WTC11 (cell line): Measurements from ENCODE around the gene PRR30. TPM values are rescaled to one million over a fixed set of nuclear protein-coding genes. Genes with fewer than 3 reads are reported as not detected.

Experiments used
- ATAC-seq: fragments of 200-7000 bp; cut with Tn5 transposase; 2 replicates; pipeline ENCODE4 v1.10.0; 2021; ENCODE audit warnings: mild to moderate bottlenecking, moderate library complexity
- CTCF ChIA-PET: fragments of 300-600 bp; sonication (Branson Sonifier 250); formaldehyde crosslinking; loops from one replicate; lab custom pipeline; 2021; ENCODE audit warnings: antibody characterized with exemption; lab: Charles Lee
- POLR2A ChIA-PET: fragments of 350-600 bp; sonication (Branson Sonifier 250); formaldehyde crosslinking; loops from one replicate; lab custom pipeline; 2021; ENCODE audit warnings: antibody characterized with exemption; lab: Charles Lee
- DNase-seq: peaks from one replicate; pipeline ENCODE4 v3.0.0; 2021; ENCODE audit warnings: low spot score
- H3K27ac Mint-ChIP-seq: 2 replicates; pipeline ENCODE4 v1.8.0; 2021; ENCODE audit warnings: mixed read lengths
- H3K27me3 Mint-ChIP-seq: 2 replicates; pipeline ENCODE4 v1.8.0; 2021; ENCODE audit warnings: low read depth, mild to moderate bottlenecking, moderate library complexity, mixed read lengths
- H3K36me3 Mint-ChIP-seq: 2 replicates; pipeline ENCODE4 v1.8.0; 2021; ENCODE audit warnings: mixed read lengths
- H3K4me1 Mint-ChIP-seq: 2 replicates; pipeline ENCODE4 v1.8.0; 2022; ENCODE audit warnings: mixed read lengths
- H3K4me3 Mint-ChIP-seq: 2 replicates; pipeline ENCODE4 v1.8.0; 2021; ENCODE audit warnings: mild to moderate bottlenecking, moderate library complexity, mixed read lengths
- H3K9me3 Mint-ChIP-seq: 2 replicates; pipeline ENCODE4 v1.8.0; 2021; ENCODE audit warnings: mixed read lengths
- ELF4 ChIP-seq: sonication (generic); formaldehyde crosslinking; IDR thresholded peaks from 2 replicates; pipeline ENCODE4 v1.8.1; 2022; ENCODE audit warnings: low read depth, mild to moderate bottlenecking, moderate library complexity, missing genetic modification reagents
- FOXK1 ChIP-seq: sonication (generic); formaldehyde crosslinking; IDR thresholded peaks from 2 replicates; pipeline ENCODE4 v1.8.0; 2022; ENCODE audit warnings: mild to moderate bottlenecking, moderate library complexity, missing genetic modification reagents
- GABPB1 ChIP-seq: sonication (generic); formaldehyde crosslinking; IDR thresholded peaks from 2 replicates; pipeline ENCODE4 v1.8.1; 2023; ENCODE audit warnings: mild to moderate bottlenecking, missing genetic modification reagents
- GRHL2 ChIP-seq: fragments of 250-450 bp; sonication (Bioruptor Pico); IDR thresholded peaks from 2 replicates; pipeline ENCODE4 v1.8.0; 2022; ENCODE audit warnings: mild to moderate bottlenecking, moderate library complexity; ENCODE audit not compliant: insufficient replicate concordance, severe bottlenecking
- JAZF1 ChIP-seq: fragments of 250-450 bp; sonication (Bioruptor Pico); IDR thresholded peaks from 2 replicates; pipeline ENCODE4 v1.9.0; 2021; ENCODE audit warnings: moderate library complexity, mild to moderate bottlenecking, inconsistent platforms
- JUN ChIP-seq: sonication (generic); formaldehyde crosslinking; IDR thresholded peaks from 2 replicates; pipeline ENCODE4 v1.8.0; 2023; ENCODE audit warnings: mild to moderate bottlenecking, missing genetic modification reagents
- KAT7 ChIP-seq: sonication (generic); formaldehyde crosslinking; IDR thresholded peaks from 2 replicates; pipeline ENCODE4 v1.8.1; 2023; ENCODE audit warnings: missing genetic modification reagents, mild to moderate bottlenecking, borderline replicate concordance
- MYBL2 ChIP-seq: sonication (generic); formaldehyde crosslinking; IDR thresholded peaks from 2 replicates; pipeline ENCODE4 v1.8.1; 2023; ENCODE audit warnings: mild to moderate bottlenecking, moderate library complexity, missing genetic modification reagents
- NFATC4 ChIP-seq: fragments of 250-450 bp; sonication (Bioruptor Pico); IDR thresholded peaks from 2 replicates; pipeline ENCODE4 v1.9.0; 2021; ENCODE audit warnings: mild to moderate bottlenecking
- NR1H2 ChIP-seq: sonication (generic); formaldehyde crosslinking; IDR thresholded peaks from 2 replicates; pipeline ENCODE4 v1.9.0; 2021; ENCODE audit warnings: mild to moderate bottlenecking, moderate library complexity, missing genetic modification reagents
- RORB ChIP-seq: fragments of 250-450 bp; sonication (Bioruptor Pico); IDR thresholded peaks from 2 replicates; pipeline ENCODE4 v1.9.0; 2021; ENCODE audit warnings: mild to moderate bottlenecking
- TEAD1 ChIP-seq: sonication (generic); formaldehyde crosslinking; IDR thresholded peaks from 2 replicates; pipeline ENCODE4 v1.8.0; 2022; ENCODE audit warnings: mild to moderate bottlenecking, missing genetic modification reagents
- ZNF232 ChIP-seq: sonication (generic); formaldehyde crosslinking; IDR thresholded peaks from 2 replicates; pipeline ENCODE4 v1.8.0; 2022; ENCODE audit warnings: mild to moderate bottlenecking, missing genetic modification reagents
- total RNA-seq: library from RNA; stranded (reverse); gene quantifications from 3 replicates; pipeline ENCODE4 v1.2.3, GENCODE V29; 2021
- TF ChIP-seq, protein P1 (sequence below): sonication (generic); formaldehyde crosslinking; IDR thresholded peaks from 2 replicates; pipeline ENCODE4 v1.8.0; 2023; ENCODE audit warnings: mild to moderate bottlenecking, missing genetic modification reagents
- TF ChIP-seq, protein P2 (sequence below): fragments of 250-450 bp; sonication (Bioruptor Pico); IDR thresholded peaks from 2 replicates; pipeline ENCODE4 v1.9.0; 2021; ENCODE audit warnings: mild to moderate bottlenecking, borderline replicate concordance
- TF ChIP-seq, protein P3 (sequence below): fragments of 250-450 bp; sonication (Bioruptor Pico); IDR thresholded peaks from 2 replicates; pipeline ENCODE4 v2.1.2; 2022; ENCODE audit warnings: mild to moderate bottlenecking, moderate library complexity
- TF ChIP-seq, protein P4 (sequence below): sonication (generic); formaldehyde crosslinking; IDR thresholded peaks from 2 replicates; pipeline ENCODE4 v1.8.1; 2023; ENCODE audit warnings: mild to moderate bottlenecking, missing genetic modification reagents, moderate library complexity
- TF ChIP-seq, protein P5 (sequence below): fragments of 250-450 bp; sonication (Bioruptor Pico); IDR thresholded peaks from 2 replicates; pipeline ENCODE4 v1.9.0; 2021; ENCODE audit warnings: mild to moderate bottlenecking
- TF ChIP-seq, protein P6 (sequence below): sonication (generic); formaldehyde crosslinking; IDR thresholded peaks from 2 replicates; pipeline ENCODE4 v1.8.0; 2022; ENCODE audit warnings: missing genetic modification reagents

The PRR30 gene
- total RNA-seq, 1 experiment from 2014 or later = not detected

DNA sequence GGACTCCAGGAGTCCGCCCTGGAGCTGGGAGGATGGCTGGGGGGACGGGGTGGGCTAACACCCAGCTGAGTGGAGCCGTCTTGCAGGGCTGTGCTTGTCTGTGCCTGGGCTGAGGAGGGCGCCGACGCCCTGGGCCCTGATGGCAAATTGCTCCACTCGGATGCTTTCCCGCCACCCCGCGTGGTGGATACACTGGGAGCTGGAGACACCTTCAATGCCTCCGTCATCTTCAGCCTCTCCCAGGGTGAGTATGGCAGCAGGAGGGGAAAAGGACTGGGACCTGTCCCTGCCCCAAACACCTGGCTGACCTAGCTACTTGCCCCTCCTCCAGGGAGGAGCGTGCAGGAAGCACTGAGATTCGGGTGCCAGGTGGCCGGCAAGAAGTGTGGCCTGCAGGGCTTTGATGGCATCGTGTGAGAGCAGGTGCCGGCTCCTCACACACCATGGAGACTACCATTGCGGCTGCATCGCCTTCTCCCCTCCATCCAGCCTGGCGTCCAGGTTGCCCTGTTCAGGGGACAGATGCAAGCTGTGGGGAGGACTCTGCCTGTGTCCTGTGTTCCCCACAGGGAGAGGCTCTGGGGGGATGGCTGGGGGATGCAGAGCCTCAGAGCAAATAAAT, 39.8 kb downstream of the PRR30 start:
- POLR2A ChIA-PET = no interaction called here
- no peaks in the 10 kb centered on the region for H3K27me3 Mint-ChIP-seq
- TF ChIP-seq, protein P1, sequence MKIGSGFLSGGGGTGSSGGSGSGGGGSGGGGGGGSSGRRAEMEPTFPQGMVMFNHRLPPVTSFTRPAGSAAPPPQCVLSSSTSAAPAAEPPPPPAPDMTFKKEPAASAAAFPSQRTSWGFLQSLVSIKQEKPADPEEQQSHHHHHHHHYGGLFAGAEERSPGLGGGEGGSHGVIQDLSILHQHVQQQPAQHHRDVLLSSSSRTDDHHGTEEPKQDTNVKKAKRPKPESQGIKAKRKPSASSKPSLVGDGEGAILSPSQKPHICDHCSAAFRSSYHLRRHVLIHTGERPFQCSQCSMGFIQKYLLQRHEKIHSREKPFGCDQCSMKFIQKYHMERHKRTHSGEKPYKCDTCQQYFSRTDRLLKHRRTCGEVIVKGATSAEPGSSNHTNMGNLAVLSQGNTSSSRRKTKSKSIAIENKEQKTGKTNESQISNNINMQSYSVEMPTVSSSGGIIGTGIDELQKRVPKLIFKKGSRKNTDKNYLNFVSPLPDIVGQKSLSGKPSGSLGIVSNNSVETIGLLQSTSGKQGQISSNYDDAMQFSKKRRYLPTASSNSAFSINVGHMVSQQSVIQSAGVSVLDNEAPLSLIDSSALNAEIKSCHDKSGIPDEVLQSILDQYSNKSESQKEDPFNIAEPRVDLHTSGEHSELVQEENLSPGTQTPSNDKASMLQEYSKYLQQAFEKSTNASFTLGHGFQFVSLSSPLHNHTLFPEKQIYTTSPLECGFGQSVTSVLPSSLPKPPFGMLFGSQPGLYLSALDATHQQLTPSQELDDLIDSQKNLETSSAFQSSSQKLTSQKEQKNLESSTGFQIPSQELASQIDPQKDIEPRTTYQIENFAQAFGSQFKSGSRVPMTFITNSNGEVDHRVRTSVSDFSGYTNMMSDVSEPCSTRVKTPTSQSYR (CRISPR knock-in tag) = no peak
- peaks cover 6% of the 10 kb centered on the region for H3K4me1 Mint-ChIP-seq
- H3K4me3 Mint-ChIP-seq = no peak overlapping the region
- no peaks in the 10 kb centered on the region for H3K36me3 Mint-ChIP-seq
- no peak overlapping the region for H3K27ac Mint-ChIP-seq
- ATAC-seq (no peak), DNase-seq (no peak)
- no peaks in the 10 kb centered on the region for H3K9me3 Mint-ChIP-seq
- CTCF ChIA-PET = interaction anchor here (0.9 to 3.9 kb wide), 8 partner anchors 12 to 203 kb away, joined by 3 to 39 read pairs (median 12); partner anchors contain the start of genes ABHD1, KHK, PREB and TRIM54

DNA sequence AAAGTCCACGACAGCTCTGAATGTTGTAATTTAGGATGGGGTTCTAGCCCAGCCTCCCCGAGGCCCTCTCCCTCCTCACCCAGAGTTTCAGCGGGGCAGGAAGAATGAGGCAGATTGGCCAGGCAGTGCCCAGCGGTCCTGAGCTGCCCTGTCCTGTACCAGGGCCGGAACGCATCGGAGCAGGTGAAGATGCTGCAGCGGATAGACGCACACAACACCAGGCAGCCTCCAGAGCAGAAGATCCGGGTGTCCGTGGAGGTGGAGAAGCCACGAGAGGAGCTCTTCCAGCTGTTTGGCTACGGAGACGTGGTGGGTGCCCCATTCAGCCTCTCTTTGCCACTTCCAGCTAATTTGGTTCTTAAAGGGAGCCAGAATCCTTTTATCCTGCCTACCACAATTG, 41.9 kb downstream of the PRR30 start:
- ChIA-PET POLR2A (no interaction called here), CTCF (interaction anchor here (1.0 to 3.1 kb wide), 4 partner anchors 37 to 206 kb away, joined by 3 to 22 read pairs (median 12); partner anchors contain the start of gene PREB)
- no peak for DNase-seq
- no peak overlapping the region for H3K4me3 Mint-ChIP-seq
- H3K27me3 Mint-ChIP-seq = no peaks in the 10 kb centered on the region
- no peak overlapping the region for H3K27ac Mint-ChIP-seq
- no peaks in the 10 kb centered on the region for H3K9me3 Mint-ChIP-seq
- peaks cover 6% of the 10 kb centered on the region for H3K4me1 Mint-ChIP-seq
- H3K36me3 Mint-ChIP-seq = no peaks in the 10 kb centered on the region
- ATAC-seq = no peak
- TF ChIP-seq, protein P2, sequence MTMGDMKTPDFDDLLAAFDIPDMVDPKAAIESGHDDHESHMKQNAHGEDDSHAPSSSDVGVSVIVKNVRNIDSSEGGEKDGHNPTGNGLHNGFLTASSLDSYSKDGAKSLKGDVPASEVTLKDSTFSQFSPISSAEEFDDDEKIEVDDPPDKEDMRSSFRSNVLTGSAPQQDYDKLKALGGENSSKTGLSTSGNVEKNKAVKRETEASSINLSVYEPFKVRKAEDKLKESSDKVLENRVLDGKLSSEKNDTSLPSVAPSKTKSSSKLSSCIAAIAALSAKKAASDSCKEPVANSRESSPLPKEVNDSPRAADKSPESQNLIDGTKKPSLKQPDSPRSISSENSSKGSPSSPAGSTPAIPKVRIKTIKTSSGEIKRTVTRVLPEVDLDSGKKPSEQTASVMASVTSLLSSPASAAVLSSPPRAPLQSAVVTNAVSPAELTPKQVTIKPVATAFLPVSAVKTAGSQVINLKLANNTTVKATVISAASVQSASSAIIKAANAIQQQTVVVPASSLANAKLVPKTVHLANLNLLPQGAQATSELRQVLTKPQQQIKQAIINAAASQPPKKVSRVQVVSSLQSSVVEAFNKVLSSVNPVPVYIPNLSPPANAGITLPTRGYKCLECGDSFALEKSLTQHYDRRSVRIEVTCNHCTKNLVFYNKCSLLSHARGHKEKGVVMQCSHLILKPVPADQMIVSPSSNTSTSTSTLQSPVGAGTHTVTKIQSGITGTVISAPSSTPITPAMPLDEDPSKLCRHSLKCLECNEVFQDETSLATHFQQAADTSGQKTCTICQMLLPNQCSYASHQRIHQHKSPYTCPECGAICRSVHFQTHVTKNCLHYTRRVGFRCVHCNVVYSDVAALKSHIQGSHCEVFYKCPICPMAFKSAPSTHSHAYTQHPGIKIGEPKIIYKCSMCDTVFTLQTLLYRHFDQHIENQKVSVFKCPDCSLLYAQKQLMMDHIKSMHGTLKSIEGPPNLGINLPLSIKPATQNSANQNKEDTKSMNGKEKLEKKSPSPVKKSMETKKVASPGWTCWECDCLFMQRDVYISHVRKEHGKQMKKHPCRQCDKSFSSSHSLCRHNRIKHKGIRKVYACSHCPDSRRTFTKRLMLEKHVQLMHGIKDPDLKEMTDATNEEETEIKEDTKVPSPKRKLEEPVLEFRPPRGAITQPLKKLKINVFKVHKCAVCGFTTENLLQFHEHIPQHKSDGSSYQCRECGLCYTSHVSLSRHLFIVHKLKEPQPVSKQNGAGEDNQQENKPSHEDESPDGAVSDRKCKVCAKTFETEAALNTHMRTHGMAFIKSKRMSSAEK (CRISPR knock-in tag) = no peak
- no peak for TF ChIP-seq TEAD1 (CRISPR knock-in tag)
- TF ChIP-seq, protein P3, sequence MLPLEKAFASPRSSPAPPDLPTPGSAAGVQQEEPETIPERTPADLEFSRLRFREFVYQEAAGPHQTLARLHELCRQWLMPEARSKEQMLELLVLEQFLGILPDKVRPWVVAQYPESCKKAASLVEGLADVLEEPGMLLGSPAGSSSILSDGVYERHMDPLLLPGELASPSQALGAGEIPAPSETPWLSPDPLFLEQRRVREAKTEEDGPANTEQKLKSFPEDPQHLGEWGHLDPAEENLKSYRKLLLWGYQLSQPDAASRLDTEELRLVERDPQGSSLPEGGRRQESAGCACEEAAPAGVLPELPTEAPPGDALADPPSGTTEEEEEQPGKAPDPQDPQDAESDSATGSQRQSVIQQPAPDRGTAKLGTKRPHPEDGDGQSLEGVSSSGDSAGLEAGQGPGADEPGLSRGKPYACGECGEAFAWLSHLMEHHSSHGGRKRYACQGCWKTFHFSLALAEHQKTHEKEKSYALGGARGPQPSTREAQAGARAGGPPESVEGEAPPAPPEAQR (CRISPR knock-in tag) = no peak
- TF ChIP-seq NR1H2 (CRISPR knock-in tag) = no peak
- no peak for TF ChIP-seq JUN (CRISPR knock-in tag)
- TF ChIP-seq ZNF232 (CRISPR knock-in tag) = no peak
- TF ChIP-seq, protein P4, sequence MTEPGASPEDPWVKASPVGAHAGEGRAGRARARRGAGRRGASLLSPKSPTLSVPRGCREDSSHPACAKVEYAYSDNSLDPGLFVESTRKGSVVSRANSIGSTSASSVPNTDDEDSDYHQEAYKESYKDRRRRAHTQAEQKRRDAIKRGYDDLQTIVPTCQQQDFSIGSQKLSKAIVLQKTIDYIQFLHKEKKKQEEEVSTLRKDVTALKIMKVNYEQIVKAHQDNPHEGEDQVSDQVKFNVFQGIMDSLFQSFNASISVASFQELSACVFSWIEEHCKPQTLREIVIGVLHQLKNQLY = no peak
- no peak for TF ChIP-seq MYBL2 (CRISPR knock-in tag)
- TF ChIP-seq, protein P5, sequence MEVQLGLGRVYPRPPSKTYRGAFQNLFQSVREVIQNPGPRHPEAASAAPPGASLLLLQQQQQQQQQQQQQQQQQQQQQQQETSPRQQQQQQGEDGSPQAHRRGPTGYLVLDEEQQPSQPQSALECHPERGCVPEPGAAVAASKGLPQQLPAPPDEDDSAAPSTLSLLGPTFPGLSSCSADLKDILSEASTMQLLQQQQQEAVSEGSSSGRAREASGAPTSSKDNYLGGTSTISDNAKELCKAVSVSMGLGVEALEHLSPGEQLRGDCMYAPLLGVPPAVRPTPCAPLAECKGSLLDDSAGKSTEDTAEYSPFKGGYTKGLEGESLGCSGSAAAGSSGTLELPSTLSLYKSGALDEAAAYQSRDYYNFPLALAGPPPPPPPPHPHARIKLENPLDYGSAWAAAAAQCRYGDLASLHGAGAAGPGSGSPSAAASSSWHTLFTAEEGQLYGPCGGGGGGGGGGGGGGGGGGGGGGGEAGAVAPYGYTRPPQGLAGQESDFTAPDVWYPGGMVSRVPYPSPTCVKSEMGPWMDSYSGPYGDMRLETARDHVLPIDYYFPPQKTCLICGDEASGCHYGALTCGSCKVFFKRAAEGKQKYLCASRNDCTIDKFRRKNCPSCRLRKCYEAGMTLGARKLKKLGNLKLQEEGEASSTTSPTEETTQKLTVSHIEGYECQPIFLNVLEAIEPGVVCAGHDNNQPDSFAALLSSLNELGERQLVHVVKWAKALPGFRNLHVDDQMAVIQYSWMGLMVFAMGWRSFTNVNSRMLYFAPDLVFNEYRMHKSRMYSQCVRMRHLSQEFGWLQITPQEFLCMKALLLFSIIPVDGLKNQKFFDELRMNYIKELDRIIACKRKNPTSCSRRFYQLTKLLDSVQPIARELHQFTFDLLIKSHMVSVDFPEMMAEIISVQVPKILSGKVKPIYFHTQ (CRISPR knock-in tag) = no peak
- TF ChIP-seq, protein P6, sequence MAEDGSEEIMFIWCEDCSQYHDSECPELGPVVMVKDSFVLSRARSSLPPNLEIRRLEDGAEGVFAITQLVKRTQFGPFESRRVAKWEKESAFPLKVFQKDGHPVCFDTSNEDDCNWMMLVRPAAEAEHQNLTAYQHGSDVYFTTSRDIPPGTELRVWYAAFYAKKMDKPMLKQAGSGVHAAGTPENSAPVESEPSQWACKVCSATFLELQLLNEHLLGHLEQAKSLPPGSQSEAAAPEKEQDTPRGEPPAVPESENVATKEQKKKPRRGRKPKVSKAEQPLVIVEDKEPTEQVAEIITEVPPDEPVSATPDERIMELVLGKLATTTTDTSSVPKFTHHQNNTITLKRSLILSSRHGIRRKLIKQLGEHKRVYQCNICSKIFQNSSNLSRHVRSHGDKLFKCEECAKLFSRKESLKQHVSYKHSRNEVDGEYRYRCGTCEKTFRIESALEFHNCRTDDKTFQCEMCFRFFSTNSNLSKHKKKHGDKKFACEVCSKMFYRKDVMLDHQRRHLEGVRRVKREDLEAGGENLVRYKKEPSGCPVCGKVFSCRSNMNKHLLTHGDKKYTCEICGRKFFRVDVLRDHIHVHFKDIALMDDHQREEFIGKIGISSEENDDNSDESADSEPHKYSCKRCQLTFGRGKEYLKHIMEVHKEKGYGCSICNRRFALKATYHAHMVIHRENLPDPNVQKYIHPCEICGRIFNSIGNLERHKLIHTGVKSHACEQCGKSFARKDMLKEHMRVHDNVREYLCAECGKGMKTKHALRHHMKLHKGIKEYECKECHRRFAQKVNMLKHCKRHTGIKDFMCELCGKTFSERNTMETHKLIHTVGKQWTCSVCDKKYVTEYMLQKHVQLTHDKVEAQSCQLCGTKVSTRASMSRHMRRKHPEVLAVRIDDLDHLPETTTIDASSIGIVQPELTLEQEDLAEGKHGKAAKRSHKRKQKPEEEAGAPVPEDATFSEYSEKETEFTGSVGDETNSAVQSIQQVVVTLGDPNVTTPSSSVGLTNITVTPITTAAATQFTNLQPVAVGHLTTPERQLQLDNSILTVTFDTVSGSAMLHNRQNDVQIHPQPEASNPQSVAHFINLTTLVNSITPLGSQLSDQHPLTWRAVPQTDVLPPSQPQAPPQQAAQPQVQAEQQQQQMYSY (CRISPR knock-in tag) = no peak
- no peak for TF ChIP-seq GRHL2 (CRISPR knock-in tag)
- no peak for TF ChIP-seq RORB (CRISPR knock-in tag)
- TF ChIP-seq ELF4 (CRISPR knock-in tag) = no peak
- TF ChIP-seq NFATC4 (CRISPR knock-in tag) = no peak
- no peak for TF ChIP-seq JAZF1 (CRISPR knock-in tag)
- no peak for TF ChIP-seq GABPB1
- TF ChIP-seq KAT7 (CRISPR knock-in tag) = no peak
- no peak for TF ChIP-seq FOXK1
